AG04450 (cell line): ENCODE measurements around the gene FOXO6. TPM values are rescaled to one million over a fixed set of nuclear protein-coding genes. Genes with fewer than 3 reads are reported as not detected.

Source experiments
- CTCF ChIA-PET: fragments of 300-600, 350-600 bp; formaldehyde crosslinking; extraction: SDS; loops from one replicate; lab custom pipeline; 2022; ENCODE audit warnings: antibody characterized with exemption, inconsistent platforms; lab: Charles Lee
- POLR2A ChIA-PET: fragments of 350-600 bp; formaldehyde crosslinking; extraction: SDS; loops from one replicate; lab custom pipeline; 2021; ENCODE audit warnings: antibody characterized with exemption, inconsistent platforms; lab: Yijun Ruan, JAX
- DNase-seq: peaks from one replicate; pipeline ENCODE4 v3.0.0-alpha.2; 2011; ENCODE audit warnings: low read depth, low spot score
- H3K27ac ChIP-seq: one replicate; pipeline ENCODE4 v1.5.1; 2012; ENCODE audit warnings: low read depth, low read length, control low read depth
- H3K27me3 ChIP-seq: one replicate; pipeline ENCODE4 v1.6.0; 2012; ENCODE audit warnings: low read length; ENCODE audit not compliant: control insufficient read depth, insufficient read depth
- H3K4me3 ChIP-seq: 2 replicates; pipeline ENCODE4 v1.5.1; 2011; ENCODE audit warnings: mild to moderate bottlenecking, low read depth, low read length, control low read depth
- H3K9me3 ChIP-seq: 2 replicates; pipeline ENCODE4 v1.5.1; 2012; ENCODE audit warnings: low read length; ENCODE audit not compliant: control insufficient read depth, insufficient read depth
- CTCF ChIP-seq: IDR thresholded peaks from 2 replicates; pipeline ENCODE4 v1.5.1; 2011; ENCODE audit warnings: low read depth, low read length, control low read depth, inconsistent platforms
- polyA plus RNA-seq: library from polyadenylated mRNA; depleted of rRNA; stranded (reverse); fragments of >200 nt; gene quantifications from 2 replicates; pipeline ENCODE4 v1.2.3, GENCODE V29; 2011

The FOXO6 gene
- polyA plus RNA-seq, 1 experiment = not detected

DNA sequence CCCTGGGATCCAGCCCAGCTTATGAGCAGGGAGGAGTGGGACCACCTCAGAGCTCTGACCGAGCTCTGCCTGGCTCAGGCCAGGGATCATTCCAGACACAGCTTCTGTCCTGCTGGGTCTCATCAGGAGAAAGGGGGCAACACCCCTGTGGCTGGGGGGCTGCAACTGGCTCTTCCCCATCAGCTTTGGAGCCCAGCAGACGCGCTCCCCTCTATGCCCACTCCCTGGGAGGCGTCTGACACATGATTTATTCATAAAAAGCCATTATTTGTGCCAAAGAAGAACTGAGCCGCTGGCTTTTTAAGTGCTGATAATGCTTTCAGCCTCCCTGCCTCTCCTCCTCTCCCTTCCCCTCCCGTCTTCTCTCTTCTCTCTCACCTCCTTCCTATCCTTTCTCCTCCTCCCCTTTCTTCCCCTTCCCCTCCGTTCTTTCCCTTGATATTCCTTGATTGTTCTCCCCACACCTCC, 25.0 kb downstream of the FOXO6 start:
- ChIA-PET POLR2A (interaction anchor here (0.7 kb wide), 1 partner anchor 34 kb away, joined by 3 read pairs; no protein-coding TSS in a partner anchor), CTCF (no interaction called here)
- Histone ChIP-seq H3K9me3 (no peaks in the 10 kb centered on the region; the same call in 1 of the 2 replicates), H3K27me3 (peaks cover 80% of the 10 kb centered on the region), H3K4me3 (no peak overlapping the region), H3K27ac (no peak overlapping the region)
- DNase-seq = no peak
- no peak for TF ChIP-seq CTCF

- Histone ChIP-seq H3K4me3 (no peak overlapping the region), H3K27me3 (peaks cover 86% of the 10 kb centered on the region), H3K9me3 (no peaks in the 10 kb centered on the region; the same call in 1 of the 2 replicates), H3K27ac (no peak overlapping the region)
- no peak for TF ChIP-seq CTCF
- DNase-seq = peak; percentile 3
- ChIA-PET CTCF (no interaction called here), POLR2A (no interaction called here)
Observed at GRCh38 chr1:41387667-41388091, 26.4 kb downstream of the FOXO6 start.

- POLR2A ChIA-PET = no interaction called here
Observed at GRCh38 chr1:41388510-41388909, 27.3 kb downstream of the FOXO6 start.

DNA sequence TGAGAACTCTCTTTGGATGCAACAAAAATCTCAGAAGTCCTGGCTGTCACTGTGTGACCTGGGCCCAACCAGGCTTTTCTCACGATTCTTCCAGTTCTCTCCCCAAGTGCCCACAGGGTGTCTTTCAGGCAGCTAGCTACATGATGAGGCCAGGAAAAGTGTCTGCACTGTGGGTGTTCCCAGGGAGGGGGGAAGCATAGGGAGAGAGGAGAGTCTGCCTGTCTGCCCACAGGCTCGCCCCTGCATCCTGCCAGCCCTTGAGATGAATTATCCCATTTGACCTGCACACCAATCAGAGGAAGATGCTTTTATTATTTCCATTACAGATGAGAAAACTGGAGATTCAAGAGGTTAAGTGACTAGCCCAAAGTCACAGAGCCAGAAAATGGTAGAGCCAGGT, 27.8 kb downstream of the FOXO6 start:
- peaks cover 81% of the 10 kb centered on the region for H3K27me3 ChIP-seq
- TF ChIP-seq CTCF = no peak
- no peak overlapping the region for H3K27ac ChIP-seq
- H3K9me3 ChIP-seq = no peaks in the 10 kb centered on the region; the same call in 1 of the 2 replicates
- ChIA-PET POLR2A (no interaction called here), CTCF (no interaction called here)
- no peak for DNase-seq
- no peak overlapping the region for H3K4me3 ChIP-seq

More at GRCh38 chr1:41388510-41388909, 27.3 kb downstream of the FOXO6 start:
- CTCF ChIA-PET = no interaction called here
- no peak overlapping the region for H3K4me3 ChIP-seq
- no peaks in the 10 kb centered on the region; the same call in 1 of the 2 replicates for H3K9me3 ChIP-seq
- no peak for DNase-seq
- peaks cover 83% of the 10 kb centered on the region for H3K27me3 ChIP-seq
- no peak overlapping the region for H3K27ac ChIP-seq
- no peak for TF ChIP-seq CTCF

DNA sequence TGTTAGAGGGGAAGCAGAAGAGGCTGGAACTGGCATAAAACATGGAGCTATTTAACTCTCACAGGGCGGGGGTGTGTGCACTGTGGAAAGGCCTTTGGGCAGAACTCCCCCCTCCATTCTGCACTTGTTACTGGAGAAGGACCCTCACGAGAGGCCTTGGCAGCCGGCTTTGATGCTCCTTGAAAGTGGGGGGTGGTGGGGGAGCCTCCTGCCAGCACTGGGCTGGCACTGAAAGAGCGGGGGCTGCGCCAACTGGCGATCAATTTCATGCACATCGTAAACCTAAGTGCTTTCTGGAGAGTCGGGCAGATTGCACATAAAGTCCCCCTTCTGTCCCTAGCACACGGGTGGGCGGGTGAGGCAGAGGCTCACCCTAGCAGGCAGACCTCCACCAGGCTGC, 28.9 kb downstream of the FOXO6 start:
- peaks cover 75% of the 10 kb centered on the region for H3K27me3 ChIP-seq
- no peak for TF ChIP-seq CTCF
- CTCF ChIA-PET = no interaction called here
- no peak overlapping the region for H3K4me3 ChIP-seq
- POLR2A ChIA-PET = no interaction called here
- H3K9me3 ChIP-seq = no peaks in the 10 kb centered on the region; the same call in 1 of the 2 replicates
- H3K27ac ChIP-seq = no peak overlapping the region
- no peak for DNase-seq
